Neural cell (in vitro differentiated cells): Measurements from ENCODE around the gene MOB3A. TPM values are rescaled to one million over a fixed set of nuclear protein-coding genes. Genes with fewer than 3 reads are reported as not detected.
A peak's percentile ranks its signal among the peaks of the same experiment; 100 is the strongest.

Experiments
- H2AFZ ChIP-seq: fragments of 200-600, 300-800 bp; sonication (generic), shearing (Covaris generic); 2 replicates; pipeline ENCODE4 v1.6.0; 2014; ENCODE audit warnings: low read depth, mild to moderate bottlenecking, antibody characterized with exemption, low read length, moderate library complexity
- H3F3A ChIP-seq: fragments of 200-600 bp; shearing (Covaris generic); 2 replicates; pipeline ENCODE4 v1.6.1; 2016; ENCODE audit warnings: mild to moderate bottlenecking, moderate library complexity, mixed read lengths, antibody characterized with exemption, low read length; ENCODE audit not compliant: insufficient read depth, poor library complexity, severe bottlenecking
- H3K27ac ChIP-seq: fragments of 200-600, 300-800 bp; sonication (generic), shearing (Covaris generic); 2 replicates; pipeline ENCODE4 v1.5.1; 2014; ENCODE audit warnings: mild to moderate bottlenecking, low read length, moderate library complexity
- H3K27me3 ChIP-seq: fragments of 300-800, 200-600 bp; sonication (generic), shearing (Covaris generic); 2 replicates; pipeline ENCODE4 v1.6.0; 2014; ENCODE audit warnings: mild to moderate bottlenecking, low read depth, low read length, moderate library complexity; ENCODE audit not compliant: insufficient read depth
- H3K36me3 ChIP-seq: fragments of 300-800, 200-600 bp; sonication (generic), shearing (Covaris generic); 2 replicates; pipeline ENCODE4 v1.5.1; 2014; ENCODE audit warnings: mild to moderate bottlenecking, antibody characterized with exemption, low read length, moderate library complexity; ENCODE audit not compliant: insufficient read depth
- H3K4me2 ChIP-seq: fragments of 300-800, 200-600 bp; sonication (generic), shearing (Covaris generic); 2 replicates; pipeline ENCODE4 v1.6.0; 2014; ENCODE audit warnings: mild to moderate bottlenecking, low read length
- H3K4me3 ChIP-seq: fragments of 300-800, 200-600 bp; sonication (generic), shearing (Covaris generic); 2 replicates; pipeline ENCODE4 v1.5.1; 2014; ENCODE audit warnings: mild to moderate bottlenecking, low read length, moderate library complexity
- H3K79me2 ChIP-seq: fragments of 200-600 bp; shearing (Covaris generic); replicated peaks from 2 replicates; pipeline ENCODE4 v1.6.0; 2014; ENCODE audit warnings: mild to moderate bottlenecking, low read length, moderate library complexity; ENCODE audit not compliant: insufficient read depth
- H3K9ac ChIP-seq: fragments of 300-800, 200-600 bp; sonication (generic), shearing (Covaris generic); 2 replicates; pipeline ENCODE4 v1.6.1; 2016; ENCODE audit warnings: mild to moderate bottlenecking, low read length, mixed read lengths
- H3K9me2 ChIP-seq: fragments of 200-600 bp; shearing (Covaris generic); 2 replicates; pipeline ENCODE4 v1.6.1; 2016; ENCODE audit warnings: mild to moderate bottlenecking, low read length, mixed read lengths; ENCODE audit not compliant: insufficient read depth
- H3K9me3 ChIP-seq: fragments of 200-600, 300-800 bp; sonication (generic), shearing (Covaris generic); 2 replicates; pipeline ENCODE4 v1.6.1; 2016; ENCODE audit warnings: mild to moderate bottlenecking, mixed run types, low read length, moderate library complexity, mixed read lengths
- H4K20me1 ChIP-seq: fragments of 200-600 bp; shearing (Covaris generic); 2 replicates; pipeline ENCODE4 v1.6.1; 2016; ENCODE audit warnings: mild to moderate bottlenecking, mixed run types; ENCODE audit not compliant: insufficient read depth
- EP300 ChIP-seq: fragments of 450-650 bp; conservative IDR thresholded peaks from 2 replicates; pipeline ENCODE4 v1.6.1; 2014; ENCODE audit warnings: antibody characterized with exemption, mild to moderate bottlenecking, moderate library complexity; ENCODE audit not compliant: poor library complexity, severe bottlenecking
- EZH2 ChIP-seq: fragments of 200-600, 300-800 bp; shearing (Covaris generic), sonication (generic); IDR thresholded peaks from 2 replicates; pipeline ENCODE4 v1.6.1; 2014; ENCODE audit warnings: antibody characterized with exemption, low read length, borderline replicate concordance, mild to moderate bottlenecking; ENCODE audit not compliant: insufficient read depth, poor library complexity, severe bottlenecking
- MXI1 ChIP-seq: fragments of 450-650 bp; conservative IDR thresholded peaks from 2 replicates; pipeline ENCODE4 v1.6.1; 2014; ENCODE audit warnings: antibody characterized with exemption, mild to moderate bottlenecking; ENCODE audit not compliant: poor library complexity, severe bottlenecking
- POLR2AphosphoS5 ChIP-seq: IDR thresholded peaks from 2 replicates; pipeline ENCODE4 v1.6.1; 2012
- RAD21 ChIP-seq: fragments of 450-650 bp; conservative IDR thresholded peaks from 2 replicates; pipeline ENCODE4 v1.6.1; 2014; ENCODE audit warnings: antibody characterized with exemption, mild to moderate bottlenecking, moderate library complexity
- SMC3 ChIP-seq: fragments of 450-650 bp; conservative IDR thresholded peaks from 2 replicates; pipeline ENCODE4 v1.6.1; 2014; ENCODE audit warnings: antibody characterized with exemption, mild to moderate bottlenecking, moderate library complexity; ENCODE audit not compliant: poor library complexity
- TAF1 ChIP-seq: IDR thresholded peaks from 2 replicates; pipeline ENCODE4 v1.6.1; 2012; ENCODE audit warnings: low read depth
- polyA plus RNA-seq: library from polyadenylated mRNA; depleted of rRNA; stranded (reverse); fragments of >200 nt; gene quantifications from 2 replicates; pipeline ENCODE4 v1.2.3, GENCODE V29; 2014
- TF ChIP-seq, protein P1 (sequence below): IDR thresholded peaks from 2 replicates; pipeline ENCODE4 v1.6.1; 2012; ENCODE audit warnings: borderline replicate concordance
- TF ChIP-seq, protein P2 (sequence below): fragments of 450-650 bp; IDR thresholded peaks from 2 replicates; pipeline ENCODE4 v1.5.1; 2014; ENCODE audit warnings: antibody characterized with exemption, mild to moderate bottlenecking, moderate library complexity; ENCODE audit not compliant: poor library complexity, severe bottlenecking

Gene MOB3A
- polyA plus RNA-seq, 1 donor from 2014 or later, result 5.8 TPM

DNA sequence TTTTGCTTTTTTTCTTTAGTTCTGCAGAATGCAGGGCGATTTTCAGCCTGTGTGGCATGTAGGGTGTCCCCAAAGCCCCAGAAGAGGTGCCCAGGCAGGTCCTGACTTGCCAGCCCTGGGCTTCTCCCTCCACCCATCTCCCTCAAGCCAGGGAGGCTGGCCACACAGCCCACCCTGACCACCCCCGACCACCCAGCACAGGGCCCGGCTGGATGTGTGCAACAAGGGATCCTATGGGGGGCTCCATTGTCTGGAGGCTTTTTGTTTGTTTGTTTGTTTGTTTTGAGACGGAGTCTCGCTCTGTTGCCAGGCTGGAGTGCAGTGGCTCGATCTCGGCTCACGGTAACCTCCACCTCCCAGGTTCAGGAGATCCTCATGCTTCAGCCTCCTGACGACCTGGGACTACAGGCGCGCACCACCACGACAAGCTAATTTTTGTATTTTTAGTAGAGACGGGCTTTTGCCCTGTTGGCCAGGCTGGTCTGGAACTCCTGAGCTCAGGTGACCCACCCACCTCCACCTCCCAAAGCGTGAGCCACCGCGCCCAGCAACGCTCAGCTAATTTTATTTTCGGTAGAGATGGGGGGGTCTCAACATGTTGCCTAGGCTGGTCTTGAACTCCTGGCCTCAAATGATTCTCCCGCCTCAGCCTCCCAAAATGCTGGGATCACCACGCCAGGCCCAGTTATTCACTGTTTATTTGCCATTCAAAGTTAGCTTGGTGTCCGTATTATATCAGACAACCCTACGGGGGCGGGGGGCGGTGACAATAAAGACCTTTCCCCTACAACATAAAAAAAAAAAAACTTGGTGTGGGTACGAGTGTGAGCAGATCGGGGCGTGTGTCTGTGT lies 37.3 kb downstream of the MOB3A start:
- Histone ChIP-seq H2AFZ (no peak overlapping the region), H3K79me2 (no peaks in the 10 kb centered on the region), H3K9me2 (no peaks in the 10 kb centered on the region), H4K20me1 (no peaks in the 10 kb centered on the region), H3K4me2 (no peak overlapping the region), H3K36me3 (no peaks in the 10 kb centered on the region), H3K4me3 (no peak overlapping the region), H3K9ac (peak overlapping the region; percentile 97), H3K9me3 (no peaks in the 10 kb centered on the region), H3F3A (no peaks in the 10 kb centered on the region), H3K27me3 (no peaks in the 10 kb centered on the region), H3K27ac (peak overlapping the region; percentile 99)
- TF ChIP-seq TAF1 (no peak), SMC3 (no peak), MXI1 (no peak), RAD21 (no peak), POLR2AphosphoS5 (no peak), EZH2 (no peak), EP300 (no peak)
- TF ChIP-seq, protein P1, sequence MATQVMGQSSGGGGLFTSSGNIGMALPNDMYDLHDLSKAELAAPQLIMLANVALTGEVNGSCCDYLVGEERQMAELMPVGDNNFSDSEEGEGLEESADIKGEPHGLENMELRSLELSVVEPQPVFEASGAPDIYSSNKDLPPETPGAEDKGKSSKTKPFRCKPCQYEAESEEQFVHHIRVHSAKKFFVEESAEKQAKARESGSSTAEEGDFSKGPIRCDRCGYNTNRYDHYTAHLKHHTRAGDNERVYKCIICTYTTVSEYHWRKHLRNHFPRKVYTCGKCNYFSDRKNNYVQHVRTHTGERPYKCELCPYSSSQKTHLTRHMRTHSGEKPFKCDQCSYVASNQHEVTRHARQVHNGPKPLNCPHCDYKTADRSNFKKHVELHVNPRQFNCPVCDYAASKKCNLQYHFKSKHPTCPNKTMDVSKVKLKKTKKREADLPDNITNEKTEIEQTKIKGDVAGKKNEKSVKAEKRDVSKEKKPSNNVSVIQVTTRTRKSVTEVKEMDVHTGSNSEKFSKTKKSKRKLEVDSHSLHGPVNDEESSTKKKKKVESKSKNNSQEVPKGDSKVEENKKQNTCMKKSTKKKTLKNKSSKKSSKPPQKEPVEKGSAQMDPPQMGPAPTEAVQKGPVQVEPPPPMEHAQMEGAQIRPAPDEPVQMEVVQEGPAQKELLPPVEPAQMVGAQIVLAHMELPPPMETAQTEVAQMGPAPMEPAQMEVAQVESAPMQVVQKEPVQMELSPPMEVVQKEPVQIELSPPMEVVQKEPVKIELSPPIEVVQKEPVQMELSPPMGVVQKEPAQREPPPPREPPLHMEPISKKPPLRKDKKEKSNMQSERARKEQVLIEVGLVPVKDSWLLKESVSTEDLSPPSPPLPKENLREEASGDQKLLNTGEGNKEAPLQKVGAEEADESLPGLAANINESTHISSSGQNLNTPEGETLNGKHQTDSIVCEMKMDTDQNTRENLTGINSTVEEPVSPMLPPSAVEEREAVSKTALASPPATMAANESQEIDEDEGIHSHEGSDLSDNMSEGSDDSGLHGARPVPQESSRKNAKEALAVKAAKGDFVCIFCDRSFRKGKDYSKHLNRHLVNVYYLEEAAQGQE, result no peak
- TF ChIP-seq, protein P2, sequence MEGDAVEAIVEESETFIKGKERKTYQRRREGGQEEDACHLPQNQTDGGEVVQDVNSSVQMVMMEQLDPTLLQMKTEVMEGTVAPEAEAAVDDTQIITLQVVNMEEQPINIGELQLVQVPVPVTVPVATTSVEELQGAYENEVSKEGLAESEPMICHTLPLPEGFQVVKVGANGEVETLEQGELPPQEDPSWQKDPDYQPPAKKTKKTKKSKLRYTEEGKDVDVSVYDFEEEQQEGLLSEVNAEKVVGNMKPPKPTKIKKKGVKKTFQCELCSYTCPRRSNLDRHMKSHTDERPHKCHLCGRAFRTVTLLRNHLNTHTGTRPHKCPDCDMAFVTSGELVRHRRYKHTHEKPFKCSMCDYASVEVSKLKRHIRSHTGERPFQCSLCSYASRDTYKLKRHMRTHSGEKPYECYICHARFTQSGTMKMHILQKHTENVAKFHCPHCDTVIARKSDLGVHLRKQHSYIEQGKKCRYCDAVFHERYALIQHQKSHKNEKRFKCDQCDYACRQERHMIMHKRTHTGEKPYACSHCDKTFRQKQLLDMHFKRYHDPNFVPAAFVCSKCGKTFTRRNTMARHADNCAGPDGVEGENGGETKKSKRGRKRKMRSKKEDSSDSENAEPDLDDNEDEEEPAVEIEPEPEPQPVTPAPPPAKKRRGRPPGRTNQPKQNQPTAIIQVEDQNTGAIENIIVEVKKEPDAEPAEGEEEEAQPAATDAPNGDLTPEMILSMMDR, result no peak

DNA sequence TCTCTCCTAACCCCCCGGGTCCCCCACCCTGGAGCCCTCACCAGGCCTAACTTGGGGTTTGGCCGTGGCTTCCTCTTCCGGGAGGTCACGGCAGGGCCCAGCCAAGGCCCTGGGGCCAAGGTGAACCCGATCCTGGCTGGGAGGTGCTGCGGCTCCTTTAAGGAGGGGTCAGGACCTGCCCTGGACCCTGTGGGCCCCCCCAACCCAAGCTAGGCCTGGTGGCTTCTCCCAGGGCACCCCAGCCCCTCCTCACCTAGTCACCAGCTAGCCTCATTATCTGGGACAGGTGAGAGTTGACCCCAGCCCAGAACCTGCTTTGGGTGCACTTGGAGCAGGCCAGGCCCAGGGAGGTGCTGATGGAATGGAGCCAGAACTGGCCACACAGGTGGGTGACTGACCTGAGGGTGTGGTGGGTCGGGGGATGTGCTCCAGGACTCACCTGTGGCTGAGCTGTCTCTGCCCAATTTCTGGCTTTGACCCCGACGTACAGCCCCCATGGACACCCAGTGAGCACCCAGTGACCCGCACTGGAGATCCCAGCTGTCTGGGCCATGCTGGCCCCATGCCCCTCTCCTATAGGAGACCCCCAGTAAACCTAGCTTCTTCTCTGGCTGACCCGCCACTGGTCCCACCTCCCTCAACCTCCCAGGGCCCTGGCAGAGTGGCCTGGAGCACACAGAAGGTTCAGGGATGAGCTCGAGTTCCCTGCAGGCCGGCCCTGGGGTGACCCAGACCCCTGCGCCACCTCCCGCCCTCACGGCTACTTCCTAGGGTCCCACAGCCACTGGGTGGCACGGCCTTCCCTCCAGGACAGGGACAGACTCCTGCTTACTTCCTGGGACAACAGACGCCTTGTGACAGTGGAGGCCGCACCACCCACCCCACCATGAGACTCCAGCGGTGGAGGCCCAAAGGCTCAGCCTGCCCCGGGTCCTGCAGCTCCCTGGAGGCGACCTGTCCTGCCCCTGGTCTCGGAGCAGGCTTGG lies 38.3 kb downstream of the MOB3A start:
- Histone ChIP-seq H3K9ac (no peak overlapping the region), H3K9me2 (no peaks in the 10 kb centered on the region), H3F3A (no peaks in the 10 kb centered on the region), H3K4me3 (no peak overlapping the region), H4K20me1 (no peaks in the 10 kb centered on the region), H3K9me3 (no peaks in the 10 kb centered on the region), H3K79me2 (no peaks in the 10 kb centered on the region), H3K36me3 (no peaks in the 10 kb centered on the region), H2AFZ (no peak overlapping the region), H3K27me3 (no peaks in the 10 kb centered on the region), H3K4me2 (no peak overlapping the region), H3K27ac (no peak overlapping the region)
- TF ChIP-seq EP300, result no peak
- no peak for TF ChIP-seq EZH2
- no peak for TF ChIP-seq POLR2AphosphoS5
